Measurements from ENCODE around the gene ERP27. TPM values are rescaled to one million over a fixed set of nuclear protein-coding genes. Genes with fewer than 3 reads are reported as not detected.

ERP27 gene
- total RNA-seq, 1 donor from 2014 or later, result 0.14 TPM

DNA sequence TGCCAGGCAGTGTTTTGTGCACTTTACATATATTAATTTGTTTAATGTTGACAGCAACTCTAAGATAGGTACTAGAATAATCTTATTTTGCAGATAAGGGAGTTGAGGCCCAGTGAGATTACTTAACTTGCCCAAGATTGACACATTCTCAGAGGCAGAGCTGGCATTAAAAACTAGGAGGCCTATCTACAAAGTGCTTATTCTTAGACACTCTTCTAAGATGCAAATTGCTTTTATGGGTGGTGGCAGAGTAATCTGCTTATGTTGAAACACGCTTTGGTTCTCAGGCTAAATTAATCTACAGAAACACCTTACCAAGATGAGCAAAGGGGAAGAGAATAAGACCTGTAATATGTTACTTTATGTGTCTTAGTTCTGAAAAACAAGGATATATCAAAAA, 59.8 kb downstream of the ERP27 start:
- H3K27me3 ChIP-seq (ENCODE audit: low read depth), result no peaks in the 10 kb centered on the region
- peaks cover 22% of the 10 kb centered on the region for H3K36me3 ChIP-seq
- no peaks in the 10 kb centered on the region for H3K9me3 ChIP-seq (replicated peaks)
- peaks cover 11% of the 10 kb centered on the region for H3K4me1 ChIP-seq
- no peak overlapping the region for H3K27ac ChIP-seq (replicated peaks)
- no peak overlapping the region for H3K4me3 ChIP-seq
- DNase-seq, result no peak
- intact Hi-C loops (cut with micrococcal nuclease), result no loop called here
- TF ChIP-seq, protein P1, sequence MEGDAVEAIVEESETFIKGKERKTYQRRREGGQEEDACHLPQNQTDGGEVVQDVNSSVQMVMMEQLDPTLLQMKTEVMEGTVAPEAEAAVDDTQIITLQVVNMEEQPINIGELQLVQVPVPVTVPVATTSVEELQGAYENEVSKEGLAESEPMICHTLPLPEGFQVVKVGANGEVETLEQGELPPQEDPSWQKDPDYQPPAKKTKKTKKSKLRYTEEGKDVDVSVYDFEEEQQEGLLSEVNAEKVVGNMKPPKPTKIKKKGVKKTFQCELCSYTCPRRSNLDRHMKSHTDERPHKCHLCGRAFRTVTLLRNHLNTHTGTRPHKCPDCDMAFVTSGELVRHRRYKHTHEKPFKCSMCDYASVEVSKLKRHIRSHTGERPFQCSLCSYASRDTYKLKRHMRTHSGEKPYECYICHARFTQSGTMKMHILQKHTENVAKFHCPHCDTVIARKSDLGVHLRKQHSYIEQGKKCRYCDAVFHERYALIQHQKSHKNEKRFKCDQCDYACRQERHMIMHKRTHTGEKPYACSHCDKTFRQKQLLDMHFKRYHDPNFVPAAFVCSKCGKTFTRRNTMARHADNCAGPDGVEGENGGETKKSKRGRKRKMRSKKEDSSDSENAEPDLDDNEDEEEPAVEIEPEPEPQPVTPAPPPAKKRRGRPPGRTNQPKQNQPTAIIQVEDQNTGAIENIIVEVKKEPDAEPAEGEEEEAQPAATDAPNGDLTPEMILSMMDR (IDR thresholded peaks at IDR 0.05; ENCODE audit: borderline replicate concordance), result no peak

GRCh38 chr12:14876833-14877232, 61.5 kb downstream of the ERP27 start:
- intact Hi-C loops (cut with micrococcal nuclease), result no loop called here
- Histone ChIP-seq H3K4me3 (no peak overlapping the region), H3K27me3 (ENCODE audit: low read depth) (no peaks in the 10 kb centered on the region), H3K4me1 (peaks cover 7% of the 10 kb centered on the region), H3K27ac (replicated peaks) (no peak overlapping the region), H3K36me3 (peaks cover 16% of the 10 kb centered on the region), H3K9me3 (replicated peaks) (no peaks in the 10 kb centered on the region)
- DNase-seq, result no peak
- TF ChIP-seq, protein P1 (IDR thresholded peaks at IDR 0.05; ENCODE audit: borderline replicate concordance), result no peak

GRCh38 chr12:14874882-14875281, 63.5 kb downstream of the ERP27 start:
- H3K27me3 ChIP-seq (ENCODE audit: low read depth), result no peaks in the 10 kb centered on the region
- peaks cover 7% of the 10 kb centered on the region for H3K4me1 ChIP-seq
- H3K36me3 ChIP-seq, result no peaks in the 10 kb centered on the region
- H3K27ac ChIP-seq (replicated peaks), result no peak overlapping the region
- DNase-seq, result no peak
- no peak overlapping the region for H3K4me3 ChIP-seq
- H3K9me3 ChIP-seq (replicated peaks), result no peaks in the 10 kb centered on the region
- intact Hi-C loops (cut with micrococcal nuclease), result no loop called here
- TF ChIP-seq, protein P1 (IDR thresholded peaks at IDR 0.05; ENCODE audit: borderline replicate concordance), result no peak

- H3K27me3 ChIP-seq (ENCODE audit: low read depth), result no peaks in the 10 kb centered on the region
- no peak for DNase-seq
- no peaks in the 10 kb centered on the region for H3K9me3 ChIP-seq (replicated peaks)
- no peak overlapping the region for H3K4me3 ChIP-seq
- intact Hi-C loops (cut with micrococcal nuclease), result no loop called here
- TF ChIP-seq, protein P1 (IDR thresholded peaks at IDR 0.05; ENCODE audit: borderline replicate concordance), result no peak
- H3K4me1 ChIP-seq, result peaks cover 7% of the 10 kb centered on the region
- H3K36me3 ChIP-seq, result no peaks in the 10 kb centered on the region
- H3K27ac ChIP-seq (replicated peaks), result no peak overlapping the region
Measured at GRCh38 chr12:14873440-14874185, 64.7 kb downstream of the ERP27 start.

DNA sequence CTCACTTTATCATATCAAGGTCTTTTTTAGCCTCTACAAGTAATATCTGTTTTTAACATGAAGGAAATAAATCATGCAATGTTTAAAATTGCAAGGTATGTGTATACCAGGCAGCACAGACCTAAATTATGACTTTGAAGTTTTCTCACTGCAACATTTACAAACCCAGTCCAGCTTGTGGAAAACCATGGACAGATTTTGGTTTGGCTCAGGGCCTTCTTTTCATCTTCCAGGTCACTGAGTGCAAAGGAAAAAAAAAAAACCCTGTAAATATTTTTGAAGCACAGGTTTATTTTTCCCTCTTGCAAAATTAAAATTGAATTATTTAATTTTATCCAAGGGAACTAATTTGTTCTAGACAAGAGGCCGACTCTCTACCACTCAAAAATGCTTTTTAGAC, 66.5 kb downstream of the ERP27 start:
- peaks cover 8% of the 10 kb centered on the region for H3K9me3 ChIP-seq (replicated peaks)
- H3K27ac ChIP-seq (replicated peaks), result no peak overlapping the region
- TF ChIP-seq, protein P1 (IDR thresholded peaks at IDR 0.05; ENCODE audit: borderline replicate concordance), result no peak
- no peaks in the 10 kb centered on the region for H3K36me3 ChIP-seq
- intact Hi-C loops (cut with micrococcal nuclease), result no loop called here
- H3K27me3 ChIP-seq (ENCODE audit: low read depth), result no peaks in the 10 kb centered on the region
- H3K4me1 ChIP-seq, result peaks cover 7% of the 10 kb centered on the region
- no peak for DNase-seq
- H3K4me3 ChIP-seq, result no peak overlapping the region
